A549 (cell line): ENCODE data around the gene CFAP70. TPM values are rescaled to one million over a fixed set of nuclear protein-coding genes. Genes with fewer than 3 reads are reported as not detected.

Experiments used
- ATAC-seq, 2 experiments: fragments of 200-7000 bp in 1 of 2; fragments of >200 bp in 1 of 2; cut with Nextera tagmentation in 1 of 2; cut with Tn5 transposase in 1 of 2; 3 replicates each; pipeline versions ENCODE4 v1.8.0 to v1.9.1; 2018 to 2020; ENCODE audit warnings: mild to moderate bottlenecking in 1 of 2, moderate library complexity in 1 of 2
- CTCF ChIA-PET: fragments of 300-600 bp; sonication (Branson Sonifier 250); formaldehyde crosslinking; extraction: SDS; loops from one replicate; lab custom pipeline; 2021; ENCODE audit warnings: antibody characterized with exemption, inconsistent platforms; lab: Yijun Ruan, JAX
- POLR2A ChIA-PET: fragments of 350-600 bp; formaldehyde crosslinking; extraction: SDS; loops from one replicate; lab custom pipeline; 2021; ENCODE audit warnings: antibody characterized with exemption, inconsistent platforms; lab: Yijun Ruan, JAX
- DNase-seq, 2 experiments: peaks; one replicate each; pipeline versions ENCODE4 v3.0.0 to v3.0.0-alpha.2; 2011 to 2016; ENCODE audit warnings: low read depth in 1 of 2, low spot score in 1 of 2
- FAIRE-seq: peaks from 2 replicates; lab custom pipeline; 2011; peaks lifted over from hg19 to GRCh38; lab: Jason Lieb, UNC
- H3K27ac ChIP-seq, 2 experiments: fragments of >200 bp; sonication (Bioruptor Twin); formaldehyde crosslinking; 3 replicates each; pipeline ENCODE4 v1.5.1; 2016 to 2017
- H3K4me1 ChIP-seq: fragments of >200 bp; sonication (Bioruptor Twin); formaldehyde crosslinking; 3 replicates; pipeline ENCODE4 v1.6.1; 2016
- H3K4me2 ChIP-seq: fragments of >200 bp; sonication (Bioruptor Twin); formaldehyde crosslinking; 3 replicates; pipeline ENCODE4 v1.6.1; 2016
- H3K4me3 ChIP-seq: fragments of >200 bp; sonication (Bioruptor Twin); formaldehyde crosslinking; 3 replicates; pipeline ENCODE4 v1.5.1; 2016
- H3K9me3 ChIP-seq: fragments of >200 bp; sonication (Bioruptor Twin); formaldehyde crosslinking; 3 replicates; pipeline ENCODE4 v1.6.1; 2016
- CBX8 ChIP-seq: fragments of 200-600 bp; sonication (generic); IDR thresholded peaks from 2 replicates; pipeline ENCODE4 v1.6.1; 2016
- CHD2 ChIP-seq: fragments of 150-350 bp; IDR thresholded peaks from 2 replicates; pipeline ENCODE4 v1.6.1; 2014; ENCODE audit warnings: low read length; ENCODE audit not compliant: partially characterized antibody
- E2F6 ChIP-seq: IDR thresholded peaks from 2 replicates; pipeline ENCODE4 v1.6.1; 2012; ENCODE audit warnings: low read depth, borderline replicate concordance
- EHF ChIP-seq: fragments of 250-450 bp; sonication (Bioruptor Pico); IDR thresholded peaks from 2 replicates; pipeline ENCODE4 v1.5.0; 2020; ENCODE audit warnings: mild to moderate bottlenecking
- EP300 ChIP-seq, 2 experiments: fragments of >200 bp; sonication (Bioruptor Twin); formaldehyde crosslinking; IDR thresholded peaks; 2 replicates in 1 of 2; 3 replicates in 1 of 2; pipeline ENCODE4 v1.6.1; 2016 to 2017
- ESRRA ChIP-seq: fragments of 150-350 bp; IDR thresholded peaks from 2 replicates; pipeline ENCODE4 v1.6.1; 2014; ENCODE audit warnings: mild to moderate bottlenecking, low read length, borderline replicate concordance
- FOXS1 ChIP-seq: fragments of 250-450 bp; sonication (Bioruptor Pico); IDR thresholded peaks from 2 replicates; pipeline ENCODE4 v1.5.0; 2020; ENCODE audit warnings: mild to moderate bottlenecking, moderate library complexity
- GATA3 ChIP-seq: IDR thresholded peaks from 2 replicates; pipeline ENCODE4 v1.6.1; 2012; ENCODE audit warnings: borderline replicate concordance
- HDAC2 ChIP-seq: fragments of 200-600 bp; sonication (generic); IDR thresholded peaks from 2 replicates; pipeline ENCODE4 v1.6.1; 2016
- HEYL ChIP-seq: fragments of 250-450 bp; sonication (Bioruptor Pico); IDR thresholded peaks from 2 replicates; pipeline ENCODE4 v1.8.0; 2021; ENCODE audit warnings: mild to moderate bottlenecking, moderate library complexity
- HOXB13 ChIP-seq: fragments of 250-450 bp; sonication (Bioruptor Pico); IDR thresholded peaks from 2 replicates; pipeline ENCODE4 v1.5.0; 2020; ENCODE audit warnings: low read depth, mild to moderate bottlenecking, moderate library complexity
- JUN ChIP-seq, 2 experiments: fragments of >200 bp; sonication (Bioruptor Twin); formaldehyde crosslinking; IDR thresholded peaks; 2 replicates in 1 of 2; 3 replicates in 1 of 2; pipeline ENCODE4 v1.6.1; 2016 to 2017
- KDM1A ChIP-seq: fragments of 200-600 bp; sonication (generic); IDR thresholded peaks from 2 replicates; pipeline ENCODE4 v1.6.1; 2016; ENCODE audit warnings: low read depth, mild to moderate bottlenecking
- MYC ChIP-seq: IDR thresholded peaks from 2 replicates; pipeline ENCODE4 v1.6.1; 2012; ENCODE audit warnings: mild to moderate bottlenecking, inconsistent platforms, low read length, improper control_type of control experiment, borderline replicate concordance
- NFE2L2 ChIP-seq: fragments of 150-350 bp; conservative IDR thresholded peaks from 2 replicates; pipeline ENCODE4 v1.6.1; 2014; ENCODE audit warnings: low read length
- NPAS2 ChIP-seq: fragments of 250-450 bp; sonication (Bioruptor Pico); IDR thresholded peaks from 2 replicates; pipeline ENCODE4 v1.8.0; 2022; ENCODE audit warnings: mild to moderate bottlenecking, moderate library complexity, borderline replicate concordance
- NR3C1 ChIP-seq: fragments of >200 bp; sonication (Bioruptor Twin); formaldehyde crosslinking; IDR thresholded peaks from 3 replicates; pipeline ENCODE4 v1.6.1; 2017
- PBX3 ChIP-seq: IDR thresholded peaks from 2 replicates; pipeline ENCODE4 v1.6.1; 2012
- POLR2AphosphoS2 ChIP-seq: conservative IDR thresholded peaks from 2 replicates; pipeline ENCODE4 v1.6.1; 2012; ENCODE audit warnings: low read length, improper control_type of control experiment, inconsistent platforms
- RAD21 ChIP-seq, 2 experiments: fragments of >200 bp in 1 of 2; sonication (Bioruptor Twin) in 1 of 2; formaldehyde crosslinking in 1 of 2; IDR thresholded peaks in 1 of 2; conservative IDR thresholded peaks in 1 of 2; 2 replicates in 1 of 2; 3 replicates in 1 of 2; pipeline ENCODE4 v1.6.1; 2012 to 2018; ENCODE audit warnings: inconsistent platforms in 1 of 2
- RARB ChIP-seq: fragments of 250-450 bp; sonication (Bioruptor Pico); IDR thresholded peaks from 2 replicates; pipeline ENCODE4 v1.8.0; 2021; ENCODE audit warnings: mild to moderate bottlenecking, moderate library complexity
- SMC3 ChIP-seq: fragments of >200 bp; sonication (Bioruptor Twin); formaldehyde crosslinking; IDR thresholded peaks from 3 replicates; pipeline ENCODE4 v1.6.1; 2018; ENCODE audit warnings: inconsistent platforms
- SREBF2 ChIP-seq: fragments of 450-650 bp; IDR thresholded peaks from 2 replicates; pipeline ENCODE4 v1.6.1; 2014; ENCODE audit warnings: mild to moderate bottlenecking, moderate library complexity
- TFCP2L1 ChIP-seq: fragments of 250-450 bp; sonication (Bioruptor Pico); IDR thresholded peaks from 2 replicates; pipeline ENCODE4 v1.5.0; 2021; ENCODE audit warnings: mild to moderate bottlenecking
- TP53 ChIP-seq: fragments of 250-450 bp; sonication (Bioruptor Pico); IDR thresholded peaks from 2 replicates; pipeline ENCODE4 v1.5.0; 2021; ENCODE audit warnings: mild to moderate bottlenecking, moderate library complexity
- ZNF302 ChIP-seq: fragments of 250-450 bp; sonication (Bioruptor Pico); IDR thresholded peaks from 2 replicates; pipeline ENCODE4 v1.9.0; 2021; ENCODE audit warnings: inconsistent platforms, mild to moderate bottlenecking, moderate library complexity
- WGBS: methylation state at CpG from one replicate; pipeline ENCODE4 v1.1.6; 2017; ENCODE audit errors: missing lambda C conversion rate; 5-methylcytosine and 5-hydroxymethylcytosine counted together
- polyA plus RNA-seq, 4 experiments: library from polyadenylated mRNA; depleted of rRNA in 3 of 4; stranded (reverse); fragments of >200 nt; fragmentation: RNase III in 1 of 4; extraction: RNeasy Plus Mini Kit Qiagen cat#74134 plus additional on column Dnase treatment in 1 of 4; gene quantifications; 2 replicates in 3 of 4; 3 replicates in 1 of 4; pipeline ENCODE4 v1.2.3, GENCODE V29; 2011 to 2017
- TF ChIP-seq, protein P1 (sequence below): fragments of >200 bp; sonication (Bioruptor Twin); formaldehyde crosslinking; IDR thresholded peaks from 2 replicates; pipeline ENCODE4 v1.6.1; 2016
- TF ChIP-seq, protein P2 (sequence below): fragments of 250-450 bp; sonication (Bioruptor Pico); IDR thresholded peaks from 2 replicates; pipeline ENCODE4 v1.5.0; 2020; ENCODE audit warnings: low read depth, mild to moderate bottlenecking, moderate library complexity
- TF ChIP-seq, protein P3 (sequence below): fragments of >200 bp; sonication (Bioruptor Twin); formaldehyde crosslinking; IDR thresholded peaks from 3 replicates; pipeline ENCODE4 v1.5.1; 2016
- TF ChIP-seq, protein P4 (sequence below): fragments of >200 bp; sonication (Bioruptor Twin); formaldehyde crosslinking; IDR thresholded peaks from 3 replicates; pipeline ENCODE4 v1.6.1; 2016

CFAP70 gene
- polyA plus RNA-seq, 2 of the 4 experiments (the other 2 are of a cell fraction) = 0.34 to 0.98 TPM

DNA sequence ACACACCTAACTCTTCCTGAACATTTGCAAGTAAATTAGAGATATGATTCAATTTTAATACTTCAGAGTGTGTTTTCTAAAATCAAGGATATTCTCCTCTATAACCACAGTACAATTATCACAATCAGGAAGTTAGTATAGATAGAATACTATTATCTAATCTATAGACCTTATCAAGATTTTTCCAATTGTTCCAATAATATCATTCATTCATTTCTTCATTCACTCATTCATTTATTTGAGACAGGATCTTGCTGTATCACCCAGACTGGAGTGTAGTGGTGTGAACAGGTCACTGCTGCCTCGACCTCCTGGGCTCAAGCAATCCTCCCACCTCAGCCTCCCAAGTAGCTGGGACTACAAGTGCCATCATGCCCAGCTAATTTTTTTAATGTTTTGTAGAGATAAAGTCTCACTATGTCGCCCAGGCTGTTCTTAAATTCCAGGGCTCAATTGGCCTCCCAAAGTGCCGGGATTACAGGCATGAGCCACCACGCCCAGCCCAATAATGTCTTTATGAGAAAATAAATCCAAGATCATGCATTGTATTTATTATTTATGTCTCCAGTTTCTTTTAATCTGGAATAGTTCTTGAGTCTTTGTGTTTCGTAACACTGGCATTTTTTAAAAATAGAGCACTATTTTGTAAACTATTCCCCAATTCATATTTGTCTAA lies 95.6 kb downstream of the CFAP70 start:
- peak overlapping the region; percentile 71; the same call in 2 of the 3 replicates for H3K4me2 ChIP-seq
- peaks cover 31% of the 10 kb centered on the region for H3K4me1 ChIP-seq
- DNase-seq = no peak
- ChIA-PET POLR2A (interaction anchor here (0.8 to 1.8 kb wide), 6 partner anchors 10 to 232 kb away, joined by 3 to 11 read pairs (median 8); partner anchors contain the start of genes CFAP70, DNAJC9, MRPS16 and PPP3CB), CTCF (interaction anchor here (0.7 to 2.7 kb wide), 16 partner anchors 8 to 380 kb away, joined by 3 to 12 read pairs (median 4); partner anchors contain the start of genes CFAP70, DNAJC9 and MRPS16)
- 45% methylated on average over 5 of the region's 5 CpGs for WGBS
- TF ChIP-seq MYC (no peak), ZNF302 (CRISPR knock-in tag) (no peak), TFCP2L1 (CRISPR knock-in tag) (no peak), ESRRA (no peak), SREBF2 (no peak), POLR2AphosphoS2 (no peak), JUN (IDR thresholded peaks at IDR 0.05) (no peak), HOXB13 (CRISPR knock-in tag) (no peak), KDM1A (no peak), GATA3 (no peak), PBX3 (no peak), EHF (CRISPR knock-in tag) (no peak), RARB (CRISPR knock-in tag) (no peak), TP53 (CRISPR knock-in tag) (no peak), CHD2 (no peak), NFE2L2 (no peak), HDAC2 (no peak), NPAS2 (CRISPR knock-in tag) (no peak), HEYL (no peak)
- TF ChIP-seq, protein P1, sequence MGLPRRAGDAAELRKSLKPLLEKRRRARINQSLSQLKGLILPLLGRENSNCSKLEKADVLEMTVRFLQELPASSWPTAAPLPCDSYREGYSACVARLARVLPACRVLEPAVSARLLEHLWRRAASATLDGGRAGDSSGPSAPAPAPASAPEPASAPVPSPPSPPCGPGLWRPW = no peak
- ATAC-seq = no peak
- peak overlapping the region; percentile 85 to 92 for H3K27ac ChIP-seq
- no peak for FAIRE-seq
- H3K4me3 ChIP-seq = no peak overlapping the region
- H3K9me3 ChIP-seq = peaks cover 4% of the 10 kb centered on the region; the same call in 1 of the 3 replicates

DNA sequence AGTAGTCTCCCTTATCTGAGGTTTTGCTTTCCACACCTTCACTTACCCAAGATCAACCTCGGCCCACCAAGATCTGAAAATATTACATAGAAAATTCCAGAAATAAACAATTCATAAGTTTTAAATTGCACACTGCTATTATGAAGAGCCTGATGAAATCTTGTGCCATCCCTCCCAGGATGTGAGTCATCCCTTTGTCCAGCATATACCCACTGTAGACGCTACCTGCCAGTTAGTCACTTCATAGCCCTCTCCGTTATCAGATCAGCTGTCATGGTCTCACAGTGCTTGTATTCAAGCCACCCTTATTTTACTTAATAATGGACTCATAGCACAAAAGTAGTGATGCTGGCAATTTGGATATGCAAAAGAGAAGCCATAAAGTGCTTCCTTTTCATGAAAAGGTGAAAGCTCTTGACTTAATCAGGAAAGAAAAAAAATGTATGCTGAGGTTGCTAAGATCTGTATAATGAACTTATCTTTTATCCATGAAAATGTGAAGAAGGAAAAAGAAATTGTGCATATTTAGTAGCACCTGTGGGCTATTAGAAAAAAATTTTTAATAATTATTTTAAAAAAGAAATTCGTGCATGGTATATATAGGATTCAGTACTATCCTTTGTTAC lies 96.4 kb downstream of the CFAP70 start:
- DNase-seq (peak; percentile 68 to 87), ATAC-seq (peak; percentile 94 to 99), FAIRE-seq (peak; percentile 76)
- Histone ChIP-seq H3K4me3 (no peak overlapping the region), H3K9me3 (peaks cover 4% of the 10 kb centered on the region; the same call in 1 of the 3 replicates), H3K27ac (peak overlapping the region; percentile 85 to 92), H3K4me1 (peaks cover 31% of the 10 kb centered on the region), H3K4me2 (peak overlapping the region; percentile 71)
- POLR2A ChIA-PET = interaction anchor here (0.6 to 1.8 kb wide), 3 partner anchors 9 to 97 kb away, joined by 3 to 11 read pairs (median 4); partner anchors contain the start of genes CFAP70 and MRPS16
- CTCF ChIA-PET = interaction anchor here (2.3 to 2.7 kb wide), 2 partner anchors 15 to 150 kb away, joined by 10 to 11 read pairs; partner anchors contain the start of gene DNAJC9
- 13% methylated on average over 4 of the region's 4 CpGs for WGBS
- TF ChIP-seq, protein P2, sequence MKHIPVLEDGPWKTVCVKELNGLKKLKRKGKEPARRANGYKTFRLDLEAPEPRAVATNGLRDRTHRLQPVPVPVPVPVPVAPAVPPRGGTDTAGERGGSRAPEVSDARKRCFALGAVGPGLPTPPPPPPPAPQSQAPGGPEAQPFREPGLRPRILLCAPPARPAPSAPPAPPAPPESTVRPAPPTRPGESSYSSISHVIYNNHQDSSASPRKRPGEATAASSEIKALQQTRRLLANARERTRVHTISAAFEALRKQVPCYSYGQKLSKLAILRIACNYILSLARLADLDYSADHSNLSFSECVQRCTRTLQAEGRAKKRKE (CRISPR knock-in tag) = no peak; the same call in 1 of the 2 replicates
- TF ChIP-seq SMC3 (no peak), CBX8 (no peak), FOXS1 (CRISPR knock-in tag) (no peak), NR3C1 (no peak), HOXB13 (CRISPR knock-in tag) (no peak), SREBF2 (no peak), POLR2AphosphoS2 (no peak), JUN (IDR thresholded peaks at IDR 0.05) (peak; percentile 49 to 69; a peak in 3 of 5 replicates), GATA3 (peak; percentile 50; the same call in 1 of the 2 replicates), ZNF302 (CRISPR knock-in tag) (no peak), E2F6 (no peak), RAD21 (conservative IDR thresholded peaks at IDR 0.05 in 1 of 2, IDR thresholded peaks at IDR 0.05 in 1 of 2) (no peak), NPAS2 (CRISPR knock-in tag) (no peak), EP300 (IDR thresholded peaks at IDR 0.05) (peak in 1 of 2 experiments; percentile 66; a peak in 1 of 5 replicates), RARB (CRISPR knock-in tag) (no peak)
- TF ChIP-seq, protein P3, sequence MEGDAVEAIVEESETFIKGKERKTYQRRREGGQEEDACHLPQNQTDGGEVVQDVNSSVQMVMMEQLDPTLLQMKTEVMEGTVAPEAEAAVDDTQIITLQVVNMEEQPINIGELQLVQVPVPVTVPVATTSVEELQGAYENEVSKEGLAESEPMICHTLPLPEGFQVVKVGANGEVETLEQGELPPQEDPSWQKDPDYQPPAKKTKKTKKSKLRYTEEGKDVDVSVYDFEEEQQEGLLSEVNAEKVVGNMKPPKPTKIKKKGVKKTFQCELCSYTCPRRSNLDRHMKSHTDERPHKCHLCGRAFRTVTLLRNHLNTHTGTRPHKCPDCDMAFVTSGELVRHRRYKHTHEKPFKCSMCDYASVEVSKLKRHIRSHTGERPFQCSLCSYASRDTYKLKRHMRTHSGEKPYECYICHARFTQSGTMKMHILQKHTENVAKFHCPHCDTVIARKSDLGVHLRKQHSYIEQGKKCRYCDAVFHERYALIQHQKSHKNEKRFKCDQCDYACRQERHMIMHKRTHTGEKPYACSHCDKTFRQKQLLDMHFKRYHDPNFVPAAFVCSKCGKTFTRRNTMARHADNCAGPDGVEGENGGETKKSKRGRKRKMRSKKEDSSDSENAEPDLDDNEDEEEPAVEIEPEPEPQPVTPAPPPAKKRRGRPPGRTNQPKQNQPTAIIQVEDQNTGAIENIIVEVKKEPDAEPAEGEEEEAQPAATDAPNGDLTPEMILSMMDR = no peak
- TF ChIP-seq, protein P4, sequence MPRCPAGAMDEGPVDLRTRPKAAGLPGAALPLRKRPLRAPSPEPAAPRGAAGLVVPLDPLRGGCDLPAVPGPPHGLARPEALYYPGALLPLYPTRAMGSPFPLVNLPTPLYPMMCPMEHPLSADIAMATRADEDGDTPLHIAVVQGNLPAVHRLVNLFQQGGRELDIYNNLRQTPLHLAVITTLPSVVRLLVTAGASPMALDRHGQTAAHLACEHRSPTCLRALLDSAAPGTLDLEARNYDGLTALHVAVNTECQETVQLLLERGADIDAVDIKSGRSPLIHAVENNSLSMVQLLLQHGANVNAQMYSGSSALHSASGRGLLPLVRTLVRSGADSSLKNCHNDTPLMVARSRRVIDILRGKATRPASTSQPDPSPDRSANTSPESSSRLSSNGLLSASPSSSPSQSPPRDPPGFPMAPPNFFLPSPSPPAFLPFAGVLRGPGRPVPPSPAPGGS = peak; percentile 21; the same call in 1 of the 3 replicates
